Stomach (tissue), 9 donors: ENCODE results near the gene KIF6. TPM values are rescaled to one million over a fixed set of nuclear protein-coding genes. Genes with fewer than 3 reads are reported as not detected.

ENCODE experiments used
- DNase-seq, 2 donors: peaks; one replicate each; pipeline versions ENCODE4 v3.0.0 to v3.0.0-alpha.2; 2013 to 2019
- H3K27ac ChIP-seq, 5 donors: fragments of 200-600 bp in 4 of 5; sonication (generic) in 4 of 5; one replicate each; pipeline ENCODE4 v1.5.1; 2013 to 2019; ENCODE audit warnings: mild to moderate bottlenecking in 1 of 5, moderate library complexity in 1 of 5
- H3K27me3 ChIP-seq, 3 donors: fragments of 200-600 bp; sonication (generic); one replicate each; pipeline ENCODE4 v1.5.1; 2017 to 2019; ENCODE audit warnings: mixed run types in 1 of 3
- H3K36me3 ChIP-seq, 4 donors: fragments of 200-600 bp; sonication (generic); 1 replicate in 3 of 4; 2 replicates in 1 of 4; pipeline ENCODE4 v1.5.1; 2016 to 2019
- H3K4me1 ChIP-seq, 4 donors: fragments of 200-600 bp; sonication (generic); one replicate each; pipeline ENCODE4 v1.5.1; 2016 to 2019
- H3K4me3 ChIP-seq, 4 donors: fragments of 200-600 bp; sonication (generic) in 3 of 4; one replicate each; pipeline ENCODE4 v1.5.1; 2016 to 2019; ENCODE audit warnings: mild to moderate bottlenecking in 1 of 4
- H3K9me3 ChIP-seq, 4 donors: fragments of 200-600 bp; sonication (generic); one replicate each; pipeline ENCODE4 v1.5.1; 2016 to 2019
- EP300 ChIP-seq: sonication (generic); formaldehyde crosslinking; IDR thresholded peaks from one replicate; pipeline ENCODE4 v1.6.1; 2017; ENCODE audit warnings: antibody characterized with exemption
- POLR2A ChIP-seq, 4 donors: fragments of 450-650 bp; IDR thresholded peaks; one replicate each; pipeline ENCODE4 v1.6.1; 2016; ENCODE audit warnings: antibody characterized with exemption in 4 of 4, control low read depth in 2 of 4, mild to moderate bottlenecking in 1 of 4, moderate library complexity in 1 of 4
- POLR2AphosphoS5 ChIP-seq, 3 donors: sonication (generic); formaldehyde crosslinking; IDR thresholded peaks; one replicate each; pipeline ENCODE4 v1.6.1; 2016; ENCODE audit warnings: antibody characterized with exemption in 3 of 3
- WGBS, 5 donors: extraction: QIAGEN DNeasy Blood & Tissue Kit in 3 of 5; methylation state at CpG; one replicate each; pipeline versions ENCODE4 v1.1.5 to v1.1.7; 2013 to 2018; 5-methylcytosine and 5-hydroxymethylcytosine counted together
- intact Hi-C: fragments of 100-400 bp; cut with DNase I; formaldehyde crosslinking; loops from one replicate; pipeline ENCODE4 v1.15.1; 2023; ENCODE audit warnings: low total_unique reads
- polyA plus RNA-seq, 3 donors: library from polyadenylated mRNA; stranded (reverse); fragments of 200-250 nt; gene quantifications; one replicate each; pipeline ENCODE4 v1.2.3, GENCODE V29; 2013
- total RNA-seq, 5 donors: library from RNA; depleted of rRNA; stranded (reverse); fragments of >200 nt; gene quantifications; one replicate each; pipeline versions ENCODE4 v1.1.0 to v1.2.3, GENCODE V29; 2014 to 2016
- TF ChIP-seq, protein P1 (sequence below), 7 experiments: fragments of 450-650 bp in 4 of 7; fragments of 200-600 bp in 3 of 7; sonication (generic) in 3 of 7; IDR thresholded peaks; one replicate each; pipeline ENCODE4 v1.5.1; 2016 to 2019; ENCODE audit warnings: antibody characterized with exemption in 7 of 7, control low read depth in 2 of 7, mild to moderate bottlenecking in 1 of 7
- donor health status: healthy with polysubstance abuse.
- donor health status: Bipolar disorder and iron deficiency.
- donor health status: healthy.

The KIF6 gene
- total and polyA plus RNA-seq, 8 donors: 0.25 to 9.8 (median 0.37) TPM; not detected in 3

DNA sequence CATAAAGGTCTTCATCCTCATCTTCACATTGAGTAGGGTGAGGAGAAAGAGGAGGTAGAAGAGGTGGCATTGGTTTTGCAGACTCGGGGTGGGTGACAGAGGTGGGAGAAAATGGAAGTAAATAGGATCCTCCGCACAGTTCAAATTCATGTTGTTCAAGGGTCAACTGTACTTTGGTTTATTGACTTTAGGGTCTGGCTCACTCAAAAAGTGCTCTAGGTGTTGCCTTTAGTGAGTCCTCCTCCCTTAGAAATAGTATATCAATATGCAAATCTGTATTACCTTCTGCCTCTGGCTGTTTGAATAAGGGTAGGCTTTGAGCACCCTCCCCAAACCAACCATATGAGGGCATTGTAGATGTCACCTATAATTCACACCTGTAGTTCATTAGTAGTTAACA is 54.7 kb downstream of the KIF6 start:
- peaks cover 0 to 8% (median 2%) of the 10 kb centered on the region in 4 donors for H3K9me3 ChIP-seq
- no peak for DNase-seq
- no peak overlapping the region for H3K4me3 ChIP-seq
- intact Hi-C loops: no loop called here
- TF ChIP-seq EP300 (no peak), POLR2AphosphoS5 (IDR thresholded peaks at IDR 0.05) (no peak), POLR2A (IDR thresholded peaks at IDR 0.05) (no peak)
- TF ChIP-seq, protein P1, sequence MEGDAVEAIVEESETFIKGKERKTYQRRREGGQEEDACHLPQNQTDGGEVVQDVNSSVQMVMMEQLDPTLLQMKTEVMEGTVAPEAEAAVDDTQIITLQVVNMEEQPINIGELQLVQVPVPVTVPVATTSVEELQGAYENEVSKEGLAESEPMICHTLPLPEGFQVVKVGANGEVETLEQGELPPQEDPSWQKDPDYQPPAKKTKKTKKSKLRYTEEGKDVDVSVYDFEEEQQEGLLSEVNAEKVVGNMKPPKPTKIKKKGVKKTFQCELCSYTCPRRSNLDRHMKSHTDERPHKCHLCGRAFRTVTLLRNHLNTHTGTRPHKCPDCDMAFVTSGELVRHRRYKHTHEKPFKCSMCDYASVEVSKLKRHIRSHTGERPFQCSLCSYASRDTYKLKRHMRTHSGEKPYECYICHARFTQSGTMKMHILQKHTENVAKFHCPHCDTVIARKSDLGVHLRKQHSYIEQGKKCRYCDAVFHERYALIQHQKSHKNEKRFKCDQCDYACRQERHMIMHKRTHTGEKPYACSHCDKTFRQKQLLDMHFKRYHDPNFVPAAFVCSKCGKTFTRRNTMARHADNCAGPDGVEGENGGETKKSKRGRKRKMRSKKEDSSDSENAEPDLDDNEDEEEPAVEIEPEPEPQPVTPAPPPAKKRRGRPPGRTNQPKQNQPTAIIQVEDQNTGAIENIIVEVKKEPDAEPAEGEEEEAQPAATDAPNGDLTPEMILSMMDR (IDR thresholded peaks at IDR 0.05): no peak
- no peaks in the 10 kb centered on the region for H3K36me3 ChIP-seq
- WGBS, 5 donors: 83 to 92% (median 88%) methylated on average over 2 of the region's 2 CpGs
- peaks cover 0 to 2% (median 0%) of the 10 kb centered on the region in 4 donors for H3K4me1 ChIP-seq
- no peaks in the 10 kb centered on the region for H3K27me3 ChIP-seq
- H3K27ac ChIP-seq: no peak overlapping the region

DNA sequence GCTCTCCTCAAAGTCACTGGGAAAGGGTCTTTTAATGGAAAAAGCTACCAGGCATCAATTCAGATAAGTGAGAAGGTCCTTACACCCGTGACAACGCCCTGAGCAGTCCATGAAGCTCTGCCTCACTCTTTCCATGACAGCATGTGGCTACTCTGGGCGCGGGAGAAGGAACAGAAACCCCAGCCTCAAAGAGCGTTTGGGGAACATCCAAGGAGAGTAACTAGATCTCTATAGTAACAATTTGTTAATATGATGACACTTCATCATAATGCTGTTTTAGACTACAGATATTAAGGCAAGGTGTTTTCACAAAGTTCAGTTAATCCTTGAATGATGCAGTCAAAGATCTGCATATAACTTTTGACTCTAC is 55.2 kb downstream of the KIF6 start:
- Histone ChIP-seq H3K9me3 (peaks cover 0 to 8% (median 2%) of the 10 kb centered on the region in 4 donors), H3K27me3 (no peaks in the 10 kb centered on the region), H3K4me3 (no peak overlapping the region), H3K36me3 (no peaks in the 10 kb centered on the region), H3K4me1 (peaks cover 0 to 3% (median 0%) of the 10 kb centered on the region in 4 donors), H3K27ac (no peak overlapping the region)
- 78 to 86% (median 84%) methylated on average over 5 of the region's 5 CpGs for WGBS, 5 donors
- TF ChIP-seq, protein P1 (IDR thresholded peaks at IDR 0.05): no peak
- TF ChIP-seq POLR2AphosphoS5 (IDR thresholded peaks at IDR 0.05) (no peak), EP300 (no peak), POLR2A (IDR thresholded peaks at IDR 0.05) (no peak)
- intact Hi-C loops: no loop called here
- no peak for DNase-seq

DNA sequence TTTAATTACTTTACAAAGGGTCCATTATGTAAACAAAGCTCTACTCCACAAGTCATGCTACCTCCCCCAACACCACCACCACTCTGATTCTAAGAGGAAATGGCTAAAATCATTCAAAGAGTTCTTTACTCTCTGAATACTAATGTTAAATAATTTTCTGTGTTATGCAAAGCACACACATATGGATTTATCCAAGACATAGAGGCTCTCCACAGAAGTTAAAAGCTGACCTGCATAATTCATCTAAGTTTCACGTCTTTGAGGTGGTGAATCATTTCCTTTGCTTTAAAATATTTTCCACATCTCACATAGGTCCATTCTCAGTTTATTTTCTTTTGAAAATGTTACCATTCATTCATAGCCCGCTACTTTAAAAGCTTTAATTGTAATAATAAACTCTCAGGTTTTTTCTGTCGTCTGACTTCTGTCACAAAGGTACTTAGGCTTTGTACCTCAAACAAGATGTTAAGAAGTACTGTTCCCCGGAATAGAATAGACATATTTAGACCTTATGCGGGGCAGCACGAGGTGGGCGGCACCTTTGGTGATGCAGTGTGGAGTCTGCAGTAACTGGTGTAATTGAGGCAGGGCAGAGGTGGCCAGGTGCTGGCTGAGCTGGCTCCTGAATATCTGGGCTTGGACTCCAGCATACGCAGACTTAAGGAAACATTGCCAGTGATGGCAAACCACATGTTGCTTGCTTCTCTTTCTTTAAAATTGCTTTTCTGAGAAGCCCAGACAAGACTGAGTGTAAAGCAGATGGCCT is 55.8 kb downstream of the KIF6 start:
- peaks cover 0 to 8% (median 2%) of the 10 kb centered on the region in 4 donors for H3K9me3 ChIP-seq
- no peaks in the 10 kb centered on the region for H3K36me3 ChIP-seq
- intact Hi-C loops: no loop called here
- TF ChIP-seq POLR2AphosphoS5 (IDR thresholded peaks at IDR 0.05) (no peak), POLR2A (IDR thresholded peaks at IDR 0.05) (no peak), EP300 (no peak)
- TF ChIP-seq, protein P1 (IDR thresholded peaks at IDR 0.05): no peak
- 60 to 66% (median 62%) methylated on average over 8 of the region's 8 CpGs for WGBS, 5 donors
- no peak overlapping the region for H3K4me3 ChIP-seq
- peaks cover 0 to 3% (median 0%) of the 10 kb centered on the region in 4 donors for H3K4me1 ChIP-seq
- no peaks in the 10 kb centered on the region for H3K27me3 ChIP-seq
- no peak overlapping the region for H3K27ac ChIP-seq
- no peak for DNase-seq

DNA sequence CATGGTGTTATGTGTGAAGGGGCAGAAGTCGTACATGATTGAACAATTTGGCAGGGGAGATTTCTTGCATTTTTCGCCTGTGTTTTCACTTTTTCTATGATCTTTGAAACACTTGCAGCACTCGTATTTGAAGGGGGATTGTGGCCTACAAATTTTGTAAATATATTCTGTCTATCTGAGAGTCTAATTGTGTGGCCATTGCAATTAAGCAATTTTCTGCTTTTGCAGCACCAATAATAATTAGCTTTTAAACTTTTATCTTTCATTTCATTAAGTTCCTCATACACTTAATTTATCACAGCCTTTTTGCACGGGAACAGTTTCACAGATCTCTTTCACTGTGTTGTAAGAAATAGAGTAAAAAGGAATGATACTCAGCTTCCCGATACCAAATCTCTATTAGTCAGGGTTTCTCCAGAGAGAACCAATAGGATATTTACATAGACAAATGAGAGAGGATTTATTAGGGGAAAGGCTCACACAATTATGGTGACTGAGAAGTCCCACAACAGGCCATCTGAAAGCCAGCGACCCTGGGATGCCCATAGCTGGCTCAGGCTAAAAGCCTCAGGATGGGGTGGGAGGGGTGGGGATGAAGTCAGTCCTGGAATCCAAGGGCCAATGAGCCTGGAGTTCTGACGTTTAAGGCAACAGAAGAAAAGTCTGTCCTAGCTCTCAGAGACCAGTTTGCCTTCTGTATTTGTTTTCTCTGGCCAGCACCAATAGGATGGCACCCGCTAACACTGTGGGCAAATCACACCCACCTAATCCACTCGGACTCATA is 58.3 kb downstream of the KIF6 start:
- peaks cover 0 to 3% (median 0%) of the 10 kb centered on the region in 4 donors for H3K4me1 ChIP-seq
- no peak for DNase-seq
- no peak overlapping the region for H3K27ac ChIP-seq
- no peaks in the 10 kb centered on the region for H3K27me3 ChIP-seq
- H3K4me3 ChIP-seq: no peak overlapping the region
- H3K9me3 ChIP-seq: no peaks in the 10 kb centered on the region
- no peak for TF ChIP-seq POLR2AphosphoS5 (IDR thresholded peaks at IDR 0.05)
- WGBS, 5 donors: 64 to 75% (median 67%) methylated on average over 9 of the region's 9 CpGs
- intact Hi-C loops: no loop called here
- no peaks in the 10 kb centered on the region for H3K36me3 ChIP-seq
